A549 (cell line): Measurements from ENCODE around the gene NFASC.

Source experiments
- CBX8 ChIP-seq: fragments of 200-600 bp; sonication (generic); IDR thresholded peaks from 2 replicates; pipeline ENCODE4 v1.6.1; 2016
- CTCF ChIP-seq: fragments of >200 bp; sonication (Bioruptor Twin); formaldehyde crosslinking; IDR thresholded peaks from 3 replicates; pipeline ENCODE4 v1.5.1; 2016
- E2F6 ChIP-seq: IDR thresholded peaks from 2 replicates; pipeline ENCODE4 v1.6.1; 2012; ENCODE audit warnings: low read depth, borderline replicate concordance
- EP300 ChIP-seq, 2 experiments: fragments of >200 bp; sonication (Bioruptor Twin); formaldehyde crosslinking; IDR thresholded peaks; 2 replicates in 1 of 2; 3 replicates in 1 of 2; pipeline ENCODE4 v1.6.1; 2016 to 2017
- HOXA7 ChIP-seq: fragments of 250-450 bp; sonication (Bioruptor Pico); IDR thresholded peaks from 2 replicates; pipeline ENCODE4 v1.5.0; 2020; ENCODE audit warnings: mild to moderate bottlenecking, moderate library complexity
- POLR2A ChIP-seq: IDR thresholded peaks from 2 replicates; pipeline ENCODE4 v1.6.1; 2012; ENCODE audit warnings: mild to moderate bottlenecking, low read length
- SMC3 ChIP-seq: fragments of >200 bp; sonication (Bioruptor Twin); formaldehyde crosslinking; IDR thresholded peaks from 3 replicates; pipeline ENCODE4 v1.6.1; 2018; ENCODE audit warnings: inconsistent platforms

- no peak for TF ChIP-seq POLR2A
- TF ChIP-seq CBX8 = no peak
- no peak for TF ChIP-seq CTCF
- TF ChIP-seq EP300 (IDR thresholded peaks at IDR 0.05) = no peak
- no peak for TF ChIP-seq E2F6
- TF ChIP-seq SMC3 = no peak
- TF ChIP-seq HOXA7 (CRISPR knock-in tag) = no peak
Observed at GRCh38 chr1:204841316-204841715, 29.3 kb upstream of the NFASC start.
